Heart left ventricle (tissue), 16 donors: ENCODE measurements around the gene CASKIN1. TPM values are rescaled to one million over a fixed set of nuclear protein-coding genes. Genes with fewer than 3 reads are reported as not detected.

ENCODE experiments used
- ATAC-seq, 4 donors: fragments of 200-7000 bp; cut with Tn5 transposase; one replicate each; pipeline ENCODE4 v1.9.1; 2020 to 2022; ENCODE audit warnings: moderate library complexity in 4 of 4, mild to moderate bottlenecking in 3 of 4, moderate number of reproducible peaks in 1 of 4
- DNase-seq, 5 donors: peaks; one replicate each; pipeline ENCODE4 v3.0.0-alpha.2; 2020
- H3K27ac ChIP-seq, 12 donors: fragments of 200-600 bp; sonication (generic) in 4 of 12; one replicate each; pipeline versions ENCODE4 v1.5.0 to v1.8.0; 2016 to 2022; ENCODE audit warnings: mild to moderate bottlenecking in 2 of 12
- H3K27me3 ChIP-seq, 9 donors: fragments of 200-600 bp; sonication (generic) in 2 of 9; one replicate each; pipeline versions ENCODE4 v1.5.1 to v1.8.0; 2016 to 2022; ENCODE audit warnings: mild to moderate bottlenecking in 3 of 9
- H3K36me3 ChIP-seq, 9 donors: fragments of 200-600 bp; sonication (generic) in 2 of 9; one replicate each; pipeline versions ENCODE4 v1.5.0 to v1.8.0; 2018 to 2022; ENCODE audit warnings: mild to moderate bottlenecking in 2 of 9
- H3K4me1 ChIP-seq, 12 donors: fragments of 200-600 bp; sonication (generic) in 4 of 12; one replicate each; pipeline versions ENCODE4 v1.5.0 to v1.8.0; 2016 to 2022; ENCODE audit warnings: mild to moderate bottlenecking in 3 of 12
- H3K4me3 ChIP-seq, 12 donors: fragments of 200-600 bp; sonication (generic) in 4 of 12; one replicate each; pipeline versions ENCODE4 v1.5.0 to v1.8.0; 2017 to 2022; ENCODE audit warnings: mild to moderate bottlenecking in 9 of 12, moderate library complexity in 4 of 12
- H3K9me3 ChIP-seq, 12 donors: fragments of 200-600 bp; sonication (generic) in 4 of 12; one replicate each; pipeline versions ENCODE4 v1.5.0 to v1.8.0; 2016 to 2022; ENCODE audit warnings: mild to moderate bottlenecking in 1 of 12
- POLR2A ChIP-seq, 2 donors: fragments of 450-650 bp; IDR thresholded peaks; one replicate each; pipeline ENCODE4 v1.6.1; 2017; ENCODE audit warnings: antibody characterized with exemption in 2 of 2, mild to moderate bottlenecking in 2 of 2, moderate library complexity in 2 of 2
- WGBS, 4 donors: extraction: QIAGEN DNeasy Blood & Tissue Kit in 2 of 4; methylation state at CpG; one replicate each; pipeline versions ENCODE4 v1.1.5 to v1.1.7; 2013 to 2018; 5-methylcytosine and 5-hydroxymethylcytosine counted together
- intact Hi-C, 10 donors: fragments of 100-400 bp; cut with DNase I; formaldehyde crosslinking; loops; one replicate each; pipeline versions ENCODE4 v1.11.1 to v1.14.2; 2022
- polyA plus RNA-seq, 2 donors: library from polyadenylated mRNA; stranded (reverse); fragments of 200-250 nt; gene quantifications; one replicate each; pipeline ENCODE4 v1.2.3, GENCODE V29; 2013
- total RNA-seq, 9 donors: library from RNA; depleted of rRNA in 2 of 9; stranded (reverse); fragments of >200 nt in 2 of 9; fragmentation: NEBNext Ultra II Directional in 3 of 9; extraction: Animal tissue kit (Norgen Biotek cat#: 25700) in 3 of 9; gene quantifications; one replicate each; pipeline versions ENCODE4 v1.1.0 to v1.2.4, GENCODE V29; 2016 to 2023
- TF ChIP-seq, protein P1 (sequence below), 12 donors: fragments of 200-600 bp; sonication (generic) in 4 of 12; IDR thresholded peaks; one replicate each; pipeline versions ENCODE4 v1.5.0 to v1.8.0; 2018 to 2022; ENCODE audit warnings: antibody characterized with exemption in 12 of 12, mild to moderate bottlenecking in 5 of 12
- donor health status: ischemic (EF 13 %, LVEDD 7.1; RV severe dilation, severe dysfunction).
- donor health status: healthy with polysubstance abuse.
- donor health status: DM: no; HTN: yes; CAD: no.
- donor health status: DM: no; HTN: no; CAD: no.
- donor health status: ischemic (EF 25% LVEDD 6.9; RV normal size, moderate dysfunction).
- donor health status: ischemic (EF 25% LVEDD 5.7; RV mildly dilated, moderate dysfunction).
- donor health status: healthy.
- donor health status: DM: yes; HTN: yes; CAD: no.
- donor health status: ischemic (EF 35%, LVEDD 5.7; RV mildly dilated, moderate dysfunction).
- donor health status: nonischemic (EF 11% LVEDD 7.7; RV severe dilation, severe dysfunction).
- donor health status: DM: yes; HTN: yes; CAD: no.
- donor health status: PGD.
- donor health status: ischemic (EF 29% LVEDD 5.4; RV normal size, mild dysfunction).
- donor health status: nonischemic (EF 23%, LVEDD 6.1; RV moderate dilation, normal function).

CASKIN1 gene
- total and polyA plus RNA-seq, 11 donors, result 0.37 to 7.0 (median 2.1) TPM

DNA sequence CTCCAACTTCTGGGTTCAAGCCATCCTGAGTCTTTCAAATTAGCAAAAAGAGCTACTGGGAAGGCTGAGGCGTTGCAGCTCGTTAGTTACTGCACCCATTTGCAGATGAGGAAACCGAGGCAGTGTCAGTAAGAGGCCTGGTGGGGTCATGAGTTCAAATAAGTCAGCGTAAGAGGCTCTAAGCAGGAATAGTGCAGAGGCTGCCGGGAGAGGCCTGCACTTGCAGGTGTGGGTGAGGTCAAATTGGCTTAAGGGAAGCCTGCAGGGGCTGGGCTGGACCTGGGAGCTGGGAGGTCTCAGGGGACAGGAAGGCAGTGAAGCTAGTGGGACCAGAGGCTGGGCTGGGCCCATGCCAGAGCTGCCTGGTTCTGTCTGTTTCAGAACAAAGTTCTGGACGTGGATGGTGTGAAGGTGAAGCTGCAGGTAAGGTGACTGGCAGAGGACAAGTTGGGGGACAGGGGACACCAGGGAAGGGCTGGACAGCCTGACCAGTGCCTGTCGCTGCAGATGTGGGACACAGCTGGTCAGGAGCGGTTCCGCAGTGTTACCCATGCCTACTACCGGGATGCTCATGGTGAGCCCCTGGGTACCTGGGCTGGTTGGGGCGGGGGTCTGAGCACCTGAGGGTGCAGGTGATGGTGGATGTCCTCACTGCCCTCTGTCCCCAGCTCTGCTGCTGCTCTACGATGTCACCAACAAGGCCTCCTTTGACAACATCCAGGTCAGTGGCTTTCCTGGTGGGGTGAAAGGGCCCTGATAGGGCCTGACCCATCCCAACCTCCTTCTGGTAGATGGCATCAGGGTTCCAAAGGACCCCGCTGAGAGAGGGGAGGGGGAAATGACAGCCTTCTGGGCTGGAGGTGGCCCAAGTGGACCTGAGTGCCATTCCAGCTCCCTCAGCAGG is 45.0 kb downstream of the CASKIN1 start:
- Histone ChIP-seq H3K4me1 (peaks cover 13 to 81% (median 63%) of the 10 kb centered on the region in 12 donors), H3K9me3 (no peaks in the 10 kb centered on the region), H3K36me3 (peaks cover 0 to 20% (median 5%) of the 10 kb centered on the region in 9 donors), H3K27me3 (no peaks in the 10 kb centered on the region), H3K27ac (peak overlapping the region in 1 of 12 donors; percentile 86), H3K4me3 (no peak overlapping the region)
- TF ChIP-seq POLR2A (IDR thresholded peaks at IDR 0.05), result no peak
- TF ChIP-seq, protein P1, sequence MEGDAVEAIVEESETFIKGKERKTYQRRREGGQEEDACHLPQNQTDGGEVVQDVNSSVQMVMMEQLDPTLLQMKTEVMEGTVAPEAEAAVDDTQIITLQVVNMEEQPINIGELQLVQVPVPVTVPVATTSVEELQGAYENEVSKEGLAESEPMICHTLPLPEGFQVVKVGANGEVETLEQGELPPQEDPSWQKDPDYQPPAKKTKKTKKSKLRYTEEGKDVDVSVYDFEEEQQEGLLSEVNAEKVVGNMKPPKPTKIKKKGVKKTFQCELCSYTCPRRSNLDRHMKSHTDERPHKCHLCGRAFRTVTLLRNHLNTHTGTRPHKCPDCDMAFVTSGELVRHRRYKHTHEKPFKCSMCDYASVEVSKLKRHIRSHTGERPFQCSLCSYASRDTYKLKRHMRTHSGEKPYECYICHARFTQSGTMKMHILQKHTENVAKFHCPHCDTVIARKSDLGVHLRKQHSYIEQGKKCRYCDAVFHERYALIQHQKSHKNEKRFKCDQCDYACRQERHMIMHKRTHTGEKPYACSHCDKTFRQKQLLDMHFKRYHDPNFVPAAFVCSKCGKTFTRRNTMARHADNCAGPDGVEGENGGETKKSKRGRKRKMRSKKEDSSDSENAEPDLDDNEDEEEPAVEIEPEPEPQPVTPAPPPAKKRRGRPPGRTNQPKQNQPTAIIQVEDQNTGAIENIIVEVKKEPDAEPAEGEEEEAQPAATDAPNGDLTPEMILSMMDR (IDR thresholded peaks at IDR 0.05), result no peak
- 75 to 86% (median 81%) methylated on average over 13 of the region's 13 CpGs for WGBS, 4 donors
- DNase-seq, result no peak
- intact Hi-C loops, result loop anchor here in 5 of 10 donors (5.0 to 10.0 kb wide), 6 partner anchors 63 to 147 kb away; partner anchors contain the start of genes BRICD5 (in 1 of the 5), ECI1 (in 1 of the 5), PGP (in 1 of the 5) and ZNF598 (in 1 of the 5)
- no peak for ATAC-seq

DNA sequence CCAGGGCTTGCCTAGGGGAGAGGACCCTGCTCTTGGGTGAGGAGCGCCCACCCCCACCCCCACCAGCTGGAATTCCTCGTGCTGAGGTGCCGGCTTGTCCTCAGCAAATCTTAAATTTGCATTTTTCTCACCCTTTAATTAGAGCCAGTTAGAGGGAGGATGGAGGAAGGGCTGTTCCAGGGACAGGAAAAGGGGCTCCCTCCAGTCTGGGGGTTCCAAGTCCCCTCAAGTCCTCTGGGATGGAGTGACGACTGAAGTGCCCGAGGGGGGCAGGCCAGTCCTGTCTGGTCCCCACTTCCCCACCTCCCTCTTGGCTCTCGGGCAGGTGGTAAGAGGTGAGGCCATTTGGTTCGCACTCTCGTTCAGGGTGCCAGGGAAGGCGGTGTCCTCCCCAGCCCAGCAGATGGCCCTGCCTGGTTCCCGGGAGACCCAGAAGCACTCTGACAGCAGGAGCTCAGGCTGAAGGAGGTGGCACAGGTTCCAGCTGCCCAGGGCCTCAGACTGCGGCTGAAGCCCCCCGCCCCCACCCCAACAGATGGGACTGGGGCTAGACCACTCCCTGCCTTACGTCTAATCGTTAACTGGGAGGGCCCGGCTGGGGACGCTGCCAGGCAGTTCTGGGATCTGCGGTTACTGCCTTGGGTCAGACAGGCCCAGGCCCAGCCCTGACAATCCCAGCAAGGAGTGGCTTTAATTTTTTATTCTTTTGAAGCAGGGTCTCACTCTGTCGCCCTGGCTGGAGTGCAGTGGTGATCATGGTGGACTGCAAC is 45.8 kb downstream of the CASKIN1 start:
- no peak for ATAC-seq
- Histone ChIP-seq H3K27me3 (no peaks in the 10 kb centered on the region), H3K4me1 (peaks cover 12 to 76% (median 60%) of the 10 kb centered on the region in 12 donors), H3K27ac (no peak overlapping the region), H3K9me3 (no peaks in the 10 kb centered on the region), H3K4me3 (no peak overlapping the region), H3K36me3 (peaks cover 0 to 20% (median 5%) of the 10 kb centered on the region in 9 donors)
- DNase-seq, result no peak
- intact Hi-C loops, result loop anchor here in 5 of 10 donors (5.0 to 10.0 kb wide), 6 partner anchors 64 to 146 kb away; partner anchors contain the start of genes BRICD5 (in 1 of the 5), ECI1 (in 1 of the 5), PGP (in 1 of the 5) and ZNF598 (in 1 of the 5)
- 63 to 69% (median 64%) methylated on average over 13 to 18 of the region's 18 CpGs for WGBS, 4 donors
- TF ChIP-seq, protein P1 (IDR thresholded peaks at IDR 0.05), result no peak
- no peak for TF ChIP-seq POLR2A (IDR thresholded peaks at IDR 0.05)

DNA sequence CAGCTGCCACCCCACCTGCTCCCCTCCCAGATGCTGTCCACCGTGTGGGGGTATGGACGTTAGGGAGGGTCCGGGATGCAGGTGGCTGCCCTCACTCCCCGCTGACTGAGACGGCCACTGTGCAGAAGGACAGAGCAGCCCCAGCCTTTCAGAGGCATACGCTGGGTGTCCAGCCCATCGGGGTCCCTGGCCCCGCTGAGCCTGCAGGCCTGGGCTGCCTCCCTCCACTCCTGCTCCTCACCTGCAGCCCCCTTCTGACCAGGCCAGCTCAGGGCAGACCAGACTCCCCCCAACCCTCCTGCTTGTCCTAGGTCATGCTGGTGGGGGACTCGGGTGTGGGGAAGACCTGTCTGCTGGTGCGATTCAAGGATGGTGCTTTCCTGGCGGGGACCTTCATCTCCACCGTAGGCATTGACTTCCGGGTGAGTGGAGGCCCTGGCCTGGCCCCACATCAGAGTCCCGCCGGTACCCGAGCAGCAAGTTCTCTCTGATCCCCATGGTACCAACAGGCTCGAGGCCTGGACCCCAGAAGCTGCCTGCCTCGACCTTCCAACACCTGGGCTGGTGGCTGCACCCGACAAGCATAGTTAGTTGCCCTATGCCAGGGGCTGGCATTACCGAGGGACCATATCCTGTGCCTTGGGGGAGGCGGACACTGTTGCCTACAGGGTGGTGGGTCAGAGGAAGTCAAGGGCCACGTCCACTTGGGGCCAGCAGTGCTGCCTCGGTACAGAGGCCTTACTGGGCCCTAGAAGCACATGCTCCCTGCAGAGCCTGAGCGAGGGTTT is 46.6 kb downstream of the CASKIN1 start:
- no peak for ATAC-seq
- Histone ChIP-seq H3K27me3 (no peaks in the 10 kb centered on the region), H3K9me3 (no peaks in the 10 kb centered on the region), H3K4me1 (peaks cover 12 to 75% (median 60%) of the 10 kb centered on the region in 12 donors), H3K4me3 (no peak overlapping the region), H3K27ac (no peak overlapping the region), H3K36me3 (peaks cover 0 to 20% (median 5%) of the 10 kb centered on the region in 9 donors)
- no peak for DNase-seq
- intact Hi-C loops, result loop anchor here in 5 of 10 donors (5.0 to 10.0 kb wide), 6 partner anchors 65 to 145 kb away; partner anchors contain the start of genes BRICD5 (in 1 of the 5), ECI1 (in 1 of the 5), PGP (in 1 of the 5) and ZNF598 (in 1 of the 5)
- no peak for TF ChIP-seq POLR2A (IDR thresholded peaks at IDR 0.05)
- TF ChIP-seq, protein P1 (IDR thresholded peaks at IDR 0.05), result no peak
- 71 to 81% (median 74%) methylated on average over 16 to 24 of the region's 24 CpGs for WGBS, 4 donors
